ENCODE data around the gene STRN. TPM values are rescaled to one million over a fixed set of nuclear protein-coding genes. Genes with fewer than 3 reads are reported as not detected.

Gene STRN
- total and polyA plus RNA-seq, 9 of the 15 experiments (the other 6 are each of a cell fraction or from before 2014, with no cell fraction given): 1.3 to 31.2 (median 20.0) TPM

GRCh38 chr2:36982467-36982866 lies 16.1 kb upstream of the STRN start (continued):
- TF ChIP-seq ATF2 (CRISPR knock-in tag; IDR thresholded peaks at IDR 0.05): no peak

- Histone ChIP-seq H3K36me3 (ENCODE audit: control insufficient read depth, insufficient read depth, low read length) (peaks cover 12% of the 10 kb centered on the region; the same call in 2 of the 3 replicates), H3K4me1 (replicated peaks in 1 of 2; ENCODE audit: control insufficient read depth in 2 of 2, insufficient read depth in 2 of 2, low read length in 2 of 2) (no peaks in the 10 kb centered on the region; a peak in 1 of 5 replicates), H3K27ac (ENCODE audit: extremely low read depth, low read depth, low read length) (no peak overlapping the region), H3K4me3 (no peak overlapping the region), H3K4me2 (ENCODE audit: insufficient read depth, low read length) (no peak overlapping the region), H4K20me1 (replicated peaks; ENCODE audit: control insufficient read depth, insufficient read depth, low read length) (no peaks in the 10 kb centered on the region), H2AFZ (ENCODE audit: low read depth, low read length) (no peak overlapping the region), H3K79me2 (ENCODE audit: control insufficient read depth, insufficient read depth, low read length) (no peaks in the 10 kb centered on the region), H3K9me3 (replicated peaks; ENCODE audit: control insufficient read depth, insufficient read depth, low read depth, low read length) (no peaks in the 10 kb centered on the region), H3K9ac (ENCODE audit: insufficient read depth in 1 of 2, low read depth in 2 of 2, low read length in 2 of 2) (no peak overlapping the region), H3K27me3 (ENCODE audit: control insufficient read depth in 2 of 2, insufficient read depth in 2 of 2, low read length in 2 of 2) (no peaks in the 10 kb centered on the region), H3K9me1 (ENCODE audit: control insufficient read depth, insufficient read depth, low read length) (no peaks in the 10 kb centered on the region)
- CTCF ChIA-PET (ENCODE audit: low intra/inter-chr PET ratio): no interaction called here
- no peak for FAIRE-seq
- intact Hi-C loops (cut with micrococcal nuclease): no loop called here
- no peak for ATAC-seq
- POLR2A ChIA-PET: interaction anchor here (2.1 to 2.3 kb wide), 2 partner anchors 9 to 15 kb away, joined by 4 to 6 read pairs; partner anchors contain the start of gene STRN
- in situ Hi-C loops (cut with MboI): no loop called here
- no TSS peak for BruUV-seq (replicated peaks)
- WGBS (ENCODE audit: insufficient coverage, low coverage, missing lambda C conversion rate): 89% methylated on average over 2 of the region's 2 CpGs
- no peak for DNase-seq (ENCODE audit: extremely low read depth in 1 of 4, low spot score in 3 of 4)
- TF ChIP-seq SUPT5H (IDR thresholded peaks at IDR 0.05) (no peak), SMAD4 (CRISPR knock-in tag; conservative IDR thresholded peaks at IDR 0.05) (no peak), MTF1 (CRISPR knock-in tag; IDR thresholded peaks at IDR 0.05; ENCODE audit: borderline replicate concordance) (no peak), ZNF121 (CRISPR knock-in tag; conservative IDR thresholded peaks at IDR 0.05) (no peak), TBP (optimal IDR thresholded peaks at IDR 0.05; ENCODE audit: low read depth, low read length) (no peak), YY1 (IDR thresholded peaks at IDR 0.05; ENCODE audit: borderline replicate concordance in 1 of 3, control insufficient read depth in 1 of 3, extremely low read depth in 1 of 3, insufficient read depth in 3 of 3, insufficient read length in 1 of 3, insufficient replicate concordance in 2 of 3, low read depth in 1 of 3, low read length in 2 of 3) (no peak), NFXL1 (CRISPR knock-in tag; IDR thresholded peaks at IDR 0.05) (no peak), SMAD1 (IDR thresholded peaks at IDR 0.05; ENCODE audit: low read depth, low read length, partially characterized antibody) (no peak)
- TF ChIP-seq, protein P1, sequence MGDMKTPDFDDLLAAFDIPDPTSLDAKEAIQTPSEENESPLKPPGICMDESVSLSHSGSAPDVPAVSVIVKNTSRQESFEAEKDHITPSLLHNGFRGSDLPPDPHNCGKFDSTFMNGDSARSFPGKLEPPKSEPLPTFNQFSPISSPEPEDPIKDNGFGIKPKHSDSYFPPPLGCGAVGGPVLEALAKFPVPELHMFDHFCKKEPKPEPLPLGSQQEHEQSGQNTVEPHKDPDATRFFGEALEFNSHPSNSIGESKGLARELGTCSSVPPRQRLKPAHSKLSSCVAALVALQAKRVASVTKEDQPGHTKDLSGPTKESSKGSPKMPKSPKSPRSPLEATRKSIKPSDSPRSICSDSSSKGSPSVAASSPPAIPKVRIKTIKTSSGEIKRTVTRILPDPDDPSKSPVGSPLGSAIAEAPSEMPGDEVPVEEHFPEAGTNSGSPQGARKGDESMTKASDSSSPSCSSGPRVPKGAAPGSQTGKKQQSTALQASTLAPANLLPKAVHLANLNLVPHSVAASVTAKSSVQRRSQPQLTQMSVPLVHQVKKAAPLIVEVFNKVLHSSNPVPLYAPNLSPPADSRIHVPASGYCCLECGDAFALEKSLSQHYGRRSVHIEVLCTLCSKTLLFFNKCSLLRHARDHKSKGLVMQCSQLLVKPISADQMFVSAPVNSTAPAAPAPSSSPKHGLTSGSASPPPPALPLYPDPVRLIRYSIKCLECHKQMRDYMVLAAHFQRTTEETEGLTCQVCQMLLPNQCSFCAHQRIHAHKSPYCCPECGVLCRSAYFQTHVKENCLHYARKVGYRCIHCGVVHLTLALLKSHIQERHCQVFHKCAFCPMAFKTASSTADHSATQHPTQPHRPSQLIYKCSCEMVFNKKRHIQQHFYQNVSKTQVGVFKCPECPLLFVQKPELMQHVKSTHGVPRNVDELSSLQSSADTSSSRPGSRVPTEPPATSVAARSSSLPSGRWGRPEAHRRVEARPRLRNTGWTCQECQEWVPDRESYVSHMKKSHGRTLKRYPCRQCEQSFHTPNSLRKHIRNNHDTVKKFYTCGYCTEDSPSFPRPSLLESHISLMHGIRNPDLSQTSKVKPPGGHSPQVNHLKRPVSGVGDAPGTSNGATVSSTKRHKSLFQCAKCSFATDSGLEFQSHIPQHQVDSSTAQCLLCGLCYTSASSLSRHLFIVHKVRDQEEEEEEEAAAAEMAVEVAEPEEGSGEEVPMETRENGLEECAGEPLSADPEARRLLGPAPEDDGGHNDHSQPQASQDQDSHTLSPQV (IDR thresholded peaks at IDR 0.05): no peak
- TF ChIP-seq, protein P2, sequence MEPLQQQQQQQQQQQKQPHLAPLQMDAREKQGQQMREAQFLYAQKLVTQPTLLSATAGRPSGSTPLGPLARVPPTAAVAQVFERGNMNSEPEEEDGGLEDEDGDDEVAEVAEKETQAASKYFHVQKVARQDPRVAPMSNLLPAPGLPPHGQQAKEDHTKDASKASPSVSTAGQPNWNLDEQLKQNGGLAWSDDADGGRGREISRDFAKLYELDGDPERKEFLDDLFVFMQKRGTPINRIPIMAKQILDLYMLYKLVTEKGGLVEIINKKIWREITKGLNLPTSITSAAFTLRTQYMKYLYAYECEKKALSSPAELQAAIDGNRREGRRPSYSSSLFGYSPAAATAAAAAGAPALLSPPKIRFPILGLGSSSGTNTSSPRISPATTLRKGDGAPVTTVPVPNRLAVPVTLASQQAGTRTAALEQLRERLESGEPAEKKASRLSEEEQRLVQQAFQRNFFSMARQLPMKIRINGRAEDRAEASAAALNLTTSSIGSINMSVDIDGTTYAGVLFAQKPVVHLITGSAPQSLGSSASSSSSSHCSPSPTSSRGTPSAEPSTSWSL (CRISPR knock-in tag; IDR thresholded peaks at IDR 0.05; ENCODE audit: borderline replicate concordance): no peak
- TF ChIP-seq, protein P3, sequence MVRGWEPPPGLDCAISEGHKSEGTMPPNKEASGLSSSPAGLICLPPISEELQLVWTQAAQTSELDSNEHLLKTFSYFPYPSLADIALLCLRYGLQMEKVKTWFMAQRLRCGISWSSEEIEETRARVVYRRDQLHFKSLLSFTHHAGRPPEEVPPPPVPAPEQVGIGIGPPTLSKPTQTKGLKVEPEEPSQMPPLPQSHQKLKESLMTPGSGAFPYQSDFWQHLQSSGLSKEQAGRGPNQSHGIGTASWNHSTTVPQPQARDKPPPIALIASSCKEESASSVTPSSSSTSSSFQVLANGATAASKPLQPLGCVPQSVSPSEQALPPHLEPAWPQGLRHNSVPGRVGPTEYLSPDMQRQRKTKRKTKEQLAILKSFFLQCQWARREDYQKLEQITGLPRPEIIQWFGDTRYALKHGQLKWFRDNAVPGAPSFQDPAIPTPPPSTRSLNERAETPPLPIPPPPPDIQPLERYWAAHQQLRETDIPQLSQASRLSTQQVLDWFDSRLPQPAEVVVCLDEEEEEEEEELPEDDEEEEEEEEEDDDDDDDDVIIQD (CRISPR knock-in tag; IDR thresholded peaks at IDR 0.05): no peak
These were observed 15.6 kb upstream of the STRN start for GRCh38 chr2:36981911-36982310.

All from K562 (cell line).